ENCODE measurements around the gene RRAGB. TPM values are rescaled to one million over a fixed set of nuclear protein-coding genes. Genes with fewer than 3 reads are reported as not detected.
"Not testable (repeated sequence)": the region's sequence is repeated elsewhere in the genome, so short reads cannot be mapped to it uniquely, and the experiment has no call there.

Gene RRAGB
- total RNA-seq, 4 donors from 2014 or later: 12.1 to 35.2 (median 17.6) TPM

GRCh38 chrX:55742649-55743048, 25.1 kb downstream of the RRAGB start:
- H3K36me3 ChIP-seq: peaks cover 31% of the 10 kb centered on the region

DNA sequence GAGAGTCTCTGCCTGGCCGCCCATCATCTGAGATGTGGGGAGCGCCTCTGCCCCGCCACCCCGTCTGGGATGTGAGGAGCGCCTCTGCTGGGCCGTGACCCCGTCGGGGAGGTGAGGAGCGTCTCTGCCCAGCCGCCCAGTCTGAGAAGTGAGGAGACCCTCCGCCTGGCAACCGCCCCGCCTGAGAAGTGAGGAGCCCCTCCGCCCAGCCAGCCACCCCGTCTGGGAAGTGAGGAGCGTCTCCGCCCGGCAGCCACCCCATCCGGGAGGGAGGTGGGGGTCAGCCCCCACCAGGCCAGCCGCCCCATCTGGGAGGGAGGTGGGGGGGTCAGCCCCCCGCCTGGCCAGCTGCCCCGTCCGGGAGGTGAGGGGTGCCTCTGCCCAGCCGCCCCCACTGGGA, 30.9 kb downstream of the RRAGB start:
- H3K9me3 ChIP-seq; H3K27me3 ChIP-seq; H3K4me3 ChIP-seq; DNase-seq (ENCODE audit: low spot score in 2 of 2); H3K4me1 ChIP-seq; H3K27ac ChIP-seq: not testable (repeated sequence)
- WGBS: 96% methylated on average over 10 of the region's 24 CpGs
- peaks cover 23% of the 10 kb centered on the region for H3K36me3 ChIP-seq

More at GRCh38 chrX:55742649-55743048, 25.1 kb downstream of the RRAGB start:
- 84% methylated on average over 2 of the region's 2 CpGs for WGBS
- DNase-seq (ENCODE audit: low spot score in 2 of 2): no peak
- Histone ChIP-seq H3K27me3 (no peaks in the 10 kb centered on the region), H3K9me3 (no peaks in the 10 kb centered on the region), H3K4me1 (no peaks in the 10 kb centered on the region), H3K27ac (no peak overlapping the region), H3K4me3 (no peak overlapping the region)
- TF ChIP-seq CTCF (IDR thresholded peaks at IDR 0.05) (no peak), POLR2AphosphoS5 (IDR thresholded peaks at IDR 0.05) (no peak), EP300 (IDR thresholded peaks at IDR 0.05) (no peak), POLR2A (IDR thresholded peaks at IDR 0.05) (no peak)

DNA sequence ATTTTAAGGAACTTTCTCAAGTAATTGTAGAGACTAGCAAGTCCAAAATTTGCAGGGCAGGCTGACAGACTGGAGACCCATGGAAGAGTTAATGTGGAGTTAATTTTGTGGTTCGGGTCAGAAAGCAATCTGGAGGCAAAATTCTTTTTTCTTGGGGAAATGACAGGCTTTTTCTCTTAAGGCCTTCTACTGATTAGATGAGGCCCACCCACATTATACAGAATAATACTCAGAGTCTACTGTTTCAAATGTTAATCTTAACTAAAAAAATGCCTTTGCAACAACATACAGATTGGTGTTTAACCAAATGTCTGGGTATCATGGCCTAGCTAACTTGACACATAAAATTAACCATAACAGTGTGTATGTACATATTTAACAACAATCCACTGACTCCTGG, 32.7 kb downstream of the RRAGB start:
- WGBS: 74% methylated on average over 1 of the region's 1 CpG
- Histone ChIP-seq H3K4me1 (no peaks in the 10 kb centered on the region), H3K27me3 (no peaks in the 10 kb centered on the region), H3K36me3 (peaks cover 27% of the 10 kb centered on the region), H3K4me3 (no peak overlapping the region), H3K9me3 (no peaks in the 10 kb centered on the region), H3K27ac (no peak overlapping the region)
- TF ChIP-seq POLR2AphosphoS5 (IDR thresholded peaks at IDR 0.05) (no peak), CTCF (IDR thresholded peaks at IDR 0.05) (no peak), EP300 (IDR thresholded peaks at IDR 0.05) (no peak), POLR2A (IDR thresholded peaks at IDR 0.05) (no peak)
- no peak for DNase-seq (ENCODE audit: low spot score in 2 of 2)

DNA sequence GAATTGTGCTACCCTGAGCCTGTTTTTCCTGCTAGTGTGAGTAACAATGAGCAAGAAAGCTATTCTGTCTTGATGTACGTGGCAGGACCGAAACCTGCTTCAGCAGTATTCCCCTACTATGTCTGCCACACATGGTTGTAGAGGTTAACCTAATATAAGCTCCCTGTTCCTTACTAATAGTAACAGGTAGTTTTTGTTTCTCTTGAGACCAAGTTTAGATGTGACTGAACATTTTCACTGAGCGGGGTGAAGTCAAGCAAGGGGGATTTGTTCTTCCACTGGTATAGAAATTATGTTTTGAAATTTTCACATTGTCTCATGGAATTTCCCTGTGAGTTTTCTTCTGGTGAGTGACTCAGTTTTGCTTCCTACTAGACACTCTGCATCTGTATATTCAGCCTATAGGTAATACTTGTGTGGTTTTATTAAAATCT, 37.3 kb downstream of the RRAGB start:
- peaks cover 23% of the 10 kb centered on the region for H3K36me3 ChIP-seq
- TF ChIP-seq EP300 (IDR thresholded peaks at IDR 0.05): no peak
- TF ChIP-seq POLR2AphosphoS5 (IDR thresholded peaks at IDR 0.05): no peak
- TF ChIP-seq CTCF (IDR thresholded peaks at IDR 0.05): no peak
- no peak for TF ChIP-seq POLR2A (IDR thresholded peaks at IDR 0.05)
- WGBS: 72% methylated on average over 3 of the region's 3 CpGs
- H3K4me3 ChIP-seq: no peak overlapping the region
- H3K4me1 ChIP-seq: no peaks in the 10 kb centered on the region
- no peak for DNase-seq (ENCODE audit: low spot score in 2 of 2)
- H3K27ac ChIP-seq: no peak overlapping the region
- no peaks in the 10 kb centered on the region for H3K27me3 ChIP-seq
- H3K9me3 ChIP-seq: no peaks in the 10 kb centered on the region

DNA sequence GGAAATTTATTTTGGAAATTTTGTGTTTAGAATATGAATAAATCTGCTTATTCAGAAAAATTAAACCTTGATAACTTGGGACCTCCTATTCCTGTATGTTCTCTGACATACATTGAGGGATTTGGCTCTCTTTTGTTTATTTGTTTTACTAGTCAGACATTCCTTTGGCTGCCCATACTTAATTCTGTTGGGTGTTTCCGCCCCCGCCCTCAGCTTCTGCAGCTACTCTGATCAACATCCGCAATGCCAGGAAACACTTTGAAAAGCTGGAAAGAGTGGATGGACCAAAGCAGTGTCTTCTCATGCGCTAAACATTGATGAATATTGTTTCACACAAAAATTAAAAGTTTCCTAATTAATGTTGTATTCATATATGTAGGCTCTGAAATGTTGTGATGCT, 40.5 kb downstream of the RRAGB start:
- H3K4me1 ChIP-seq: no peaks in the 10 kb centered on the region
- 75% methylated on average over 4 of the region's 4 CpGs for WGBS
- no peaks in the 10 kb centered on the region for H3K9me3 ChIP-seq
- no peak for DNase-seq (ENCODE audit: low spot score in 2 of 2)
- TF ChIP-seq POLR2AphosphoS5 (IDR thresholded peaks at IDR 0.05): no peak
- TF ChIP-seq EP300 (IDR thresholded peaks at IDR 0.05): no peak
- no peak for TF ChIP-seq POLR2A (IDR thresholded peaks at IDR 0.05)
- no peak for TF ChIP-seq CTCF (IDR thresholded peaks at IDR 0.05)
- H3K4me3 ChIP-seq: no peak overlapping the region
- no peaks in the 10 kb centered on the region for H3K27me3 ChIP-seq
- H3K27ac ChIP-seq: no peak overlapping the region
- H3K36me3 ChIP-seq: peaks cover 10% of the 10 kb centered on the region

DNA sequence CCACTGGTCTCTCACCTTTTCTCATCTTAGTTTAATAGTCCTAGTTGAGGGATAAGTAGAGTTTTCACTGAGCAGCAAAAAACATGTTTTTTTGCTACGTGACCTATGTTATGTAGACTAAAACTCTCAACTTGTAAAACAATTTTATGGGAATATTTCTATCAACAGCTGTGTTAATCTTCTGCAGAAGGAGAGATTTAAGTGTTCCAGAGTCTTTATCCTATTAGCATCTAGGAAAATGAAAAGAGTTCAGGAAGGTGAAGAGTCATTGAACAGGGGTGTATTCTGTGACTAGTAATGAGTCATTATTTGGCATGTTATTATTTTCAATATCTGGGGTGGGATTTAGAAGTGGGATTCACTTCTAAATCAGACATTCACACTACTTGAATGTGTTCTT, 41.9 kb downstream of the RRAGB start:
- Histone ChIP-seq H3K9me3 (no peaks in the 10 kb centered on the region), H3K4me3 (no peak overlapping the region), H3K4me1 (no peaks in the 10 kb centered on the region), H3K27ac (no peak overlapping the region), H3K27me3 (no peaks in the 10 kb centered on the region), H3K36me3 (peaks cover 6% of the 10 kb centered on the region)
- DNase-seq (ENCODE audit: low spot score in 2 of 2): no peak
- TF ChIP-seq POLR2A (IDR thresholded peaks at IDR 0.05): no peak
- no peak for TF ChIP-seq CTCF (IDR thresholded peaks at IDR 0.05)
- no peak for TF ChIP-seq EP300 (IDR thresholded peaks at IDR 0.05)
- TF ChIP-seq POLR2AphosphoS5 (IDR thresholded peaks at IDR 0.05): no peak
- WGBS: 73% methylated on average over 1 of the region's 1 CpG
